AG09309 (cell line): ENCODE data around the gene LRP1B.

Experiments used
- DNase-seq: peaks from one replicate; pipeline ENCODE4 v3.0.0-alpha.2; 2010; ENCODE audit warnings: low read depth
- H3K4me3 ChIP-seq: 2 replicates; pipeline ENCODE4 v1.5.1; 2011; ENCODE audit warnings: mild to moderate bottlenecking, low read depth, low read length, moderate library complexity; ENCODE audit not compliant: control insufficient read depth
- CTCF ChIP-seq: IDR thresholded peaks from 2 replicates; pipeline ENCODE4 v1.5.1; 2011; ENCODE audit warnings: mild to moderate bottlenecking, low read depth, low read length, inconsistent platforms; ENCODE audit not compliant: insufficient read depth, control insufficient read depth; ENCODE audit errors: missing control alignments

The LRP1B gene

DNA sequence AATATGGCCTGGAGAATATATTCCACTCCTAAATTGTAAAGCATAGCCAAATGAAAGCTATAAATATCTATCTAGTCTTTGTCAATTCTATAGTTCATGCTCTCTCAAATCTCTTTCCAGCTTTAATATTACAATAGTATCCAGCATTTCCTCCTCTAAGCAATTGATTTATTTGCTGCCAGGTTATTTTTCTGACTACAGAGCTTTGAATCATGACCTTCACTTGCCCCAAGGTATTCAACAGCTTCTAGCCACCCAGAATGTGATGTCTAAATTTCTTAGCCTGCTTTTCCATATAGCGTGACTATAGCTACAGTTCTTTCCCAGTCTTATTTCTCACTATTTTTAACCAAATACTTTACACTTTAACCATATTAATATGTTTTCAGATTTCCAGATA lies 1287.6 kb downstream of the LRP1B start:
- no peak overlapping the region for H3K4me3 ChIP-seq
- DNase-seq: no peak
- TF ChIP-seq CTCF: no peak

- TF ChIP-seq CTCF: no peak
- DNase-seq: no peak
- H3K4me3 ChIP-seq: no peak overlapping the region
Observed at GRCh38 chr2:140842110-140842509, 1288.7 kb downstream of the LRP1B start.

GRCh38 chr2:140841141-140841540 lies 1289.7 kb downstream of the LRP1B start:
- DNase-seq: no peak
- H3K4me3 ChIP-seq: no peak overlapping the region
- TF ChIP-seq CTCF: no peak

GRCh38 chr2:140836826-140837225 lies 1294.0 kb downstream of the LRP1B start:
- no peak for TF ChIP-seq CTCF
- no peak for DNase-seq
- H3K4me3 ChIP-seq: no peak overlapping the region

DNA sequence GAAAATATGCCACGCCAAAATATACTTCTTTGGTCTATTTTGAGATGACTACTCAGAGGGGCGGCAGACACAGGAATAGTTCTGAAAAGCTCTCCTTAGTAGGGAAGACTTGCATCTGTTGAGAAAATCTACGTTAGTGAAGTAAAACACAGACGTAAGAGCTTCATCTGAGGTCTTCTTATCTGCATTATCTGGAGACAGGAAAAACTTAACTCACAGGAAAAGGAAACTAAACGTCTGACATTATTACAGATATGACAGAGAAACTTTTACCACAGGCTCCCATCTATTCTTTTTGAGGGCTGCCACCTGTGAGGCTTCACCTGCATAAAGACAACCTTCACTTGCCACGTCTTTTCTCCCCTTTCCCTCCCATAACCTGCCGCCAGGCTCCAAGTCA lies 1295.7 kb downstream of the LRP1B start:
- no peak for TF ChIP-seq CTCF

GRCh38 chr2:140814141-140814540 lies 1316.7 kb downstream of the LRP1B start:
- no peak overlapping the region for H3K4me3 ChIP-seq
- no peak for TF ChIP-seq CTCF
- no peak for DNase-seq

More for the DNA sequence above, 1295.7 kb downstream of the LRP1B start:
- no peak for DNase-seq
- no peak overlapping the region for H3K4me3 ChIP-seq

DNA sequence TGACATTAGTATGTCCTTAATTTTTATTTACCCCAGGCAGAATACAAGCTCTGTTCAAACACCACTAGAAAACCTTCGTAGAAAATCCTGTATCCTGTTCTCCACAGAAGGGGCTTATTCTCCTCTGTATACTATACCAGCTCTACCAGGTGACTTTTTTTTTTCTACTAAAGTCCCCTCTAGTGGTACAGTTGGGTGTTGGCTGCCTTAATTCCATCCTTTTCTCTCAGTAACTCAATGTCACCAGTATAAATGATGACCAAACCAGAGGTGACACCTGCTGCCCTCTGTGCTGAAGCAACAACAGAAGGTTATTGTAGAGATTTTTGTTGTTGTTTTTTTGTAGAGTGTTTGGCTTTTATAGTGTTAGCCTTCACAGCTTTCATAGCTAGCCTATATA lies 1322.0 kb downstream of the LRP1B start:
- no peak for DNase-seq
- H3K4me3 ChIP-seq: no peak overlapping the region
- no peak for TF ChIP-seq CTCF
